ENCODE data around the gene HERC2.
"Not testable (repeated sequence)": the region's sequence is repeated elsewhere in the genome, so short reads cannot be mapped to it uniquely, and the experiment has no call there.

- not testable (repeated sequence) for TF ChIP-seq CTCF (IDR thresholded peaks at IDR 0.05); SIN3A (IDR thresholded peaks at IDR 0.05; ENCODE audit: borderline replicate concordance, insufficient read depth, low read depth, low read length); POLR2AphosphoS5 (IDR thresholded peaks at IDR 0.05; ENCODE audit: low read depth, low read length); REST (IDR thresholded peaks at IDR 0.05; ENCODE audit: insufficient read depth in 1 of 2, low read depth in 2 of 2, low read length in 1 of 2)
Measured at GRCh38 chr15:28151864-28152537, 170.0 kb downstream of the HERC2 start.
